ENCODE results near the gene LYSET. TPM values are rescaled to one million over a fixed set of nuclear protein-coding genes. Genes with fewer than 3 reads are reported as not detected.

LYSET gene
- total and polyA plus RNA-seq, 2 of the 4 experiments (the other 2 are of a cell fraction), result 6.3 to 10.2 TPM

GRCh38 chr14:93186956-93187355, 1.8 kb downstream of the LYSET start:
- dilution Hi-C loops (cut with HindIII; ENCODE audit: low sequenced_read_pairs, unreplicated experiment), result no loop called here
- H3K79me1 ChIP-seq (ENCODE audit: low read depth in 1 of 2, low read length in 2 of 2), result peaks cover 17 to 33% of the 10 kb centered on the region in 2 experiments
- H2AFZ ChIP-seq (replicated peaks; ENCODE audit: low read length, poor library complexity), result no peak overlapping the region
- WGBS, 2 experiments (ENCODE audit: extremely low coverage in 2 of 2, insufficient read length in 1 of 2), result no CpG with 5 or more reads among the region's 3 CpGs
- H3K27me3 ChIP-seq (ENCODE audit: control insufficient read depth, insufficient read depth, low read length), result no peaks in the 10 kb centered on the region
- no peak for ATAC-seq (ENCODE audit: low read depth)
- no peak overlapping the region for H3K56ac ChIP-seq (ENCODE audit: extremely low read depth, insufficient read depth, low read length)
- H3K18ac ChIP-seq (ENCODE audit: low read depth, low read length), result no peak overlapping the region
- no peak overlapping the region for H3K14ac ChIP-seq (replicated peaks; ENCODE audit: low read depth, low read length)
- in situ Hi-C loops (cut with MboI; ENCODE audit: low sequenced_read_pairs), result no loop called here
- no peak overlapping the region for H3K27ac ChIP-seq (ENCODE audit: insufficient read depth, low read length)
- POLR2A ChIA-PET (ENCODE audit: unreplicated experiment), result no interaction called here
- H3K4ac ChIP-seq (ENCODE audit: low read depth, low read length), result no peak overlapping the region
- H4K5ac ChIP-seq (ENCODE audit: low read depth, low read length), result no peak overlapping the region
- H3K4me3 ChIP-seq (ENCODE audit: insufficient read depth, low read depth, low read length), result no peak overlapping the region
- no peak overlapping the region for H4K8ac ChIP-seq (ENCODE audit: low read depth in 2 of 2, low read length in 2 of 2)
- no peak overlapping the region for H3K4me2 ChIP-seq (ENCODE audit: low read depth, low read length)
- no peak overlapping the region for H2BK20ac ChIP-seq (ENCODE audit: low read depth, low read length)
- DNase-seq, result no peak
- no peaks in the 10 kb centered on the region for H3K9me3 ChIP-seq (ENCODE audit: control insufficient read depth, insufficient read depth, low read length)
- no TSS peak for BruUV-seq (replicated peaks)
- no peak overlapping the region for H4K91ac ChIP-seq (ENCODE audit: insufficient read depth, low read depth, low read length)
- H3K36me3 ChIP-seq (ENCODE audit: control insufficient read depth, insufficient read depth, low read length), result peaks cover 6% of the 10 kb centered on the region; the same call in 1 of the 2 replicates
- H2BK15ac ChIP-seq (ENCODE audit: low read depth, low read length), result no peak overlapping the region
- TF ChIP-seq, protein P1, sequence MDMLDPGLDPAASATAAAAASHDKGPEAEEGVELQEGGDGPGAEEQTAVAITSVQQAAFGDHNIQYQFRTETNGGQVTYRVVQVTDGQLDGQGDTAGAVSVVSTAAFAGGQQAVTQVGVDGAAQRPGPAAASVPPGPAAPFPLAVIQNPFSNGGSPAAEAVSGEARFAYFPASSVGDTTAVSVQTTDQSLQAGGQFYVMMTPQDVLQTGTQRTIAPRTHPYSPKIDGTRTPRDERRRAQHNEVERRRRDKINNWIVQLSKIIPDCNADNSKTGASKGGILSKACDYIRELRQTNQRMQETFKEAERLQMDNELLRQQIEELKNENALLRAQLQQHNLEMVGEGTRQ (IDR thresholded peaks at IDR 0.05; ENCODE audit: low read depth, low read length), result no peak
- no peak for TF ChIP-seq CEBPB (IDR thresholded peaks at IDR 0.05; ENCODE audit: low read depth, low read length)
- no peak for TF ChIP-seq POLR2A (IDR thresholded peaks at IDR 0.05; ENCODE audit: low read depth, low read length)
- no peak for TF ChIP-seq MAFK (IDR thresholded peaks at IDR 0.05; ENCODE audit: low read depth, low read length)
- no peak for TF ChIP-seq CHD1 (IDR thresholded peaks at IDR 0.05; ENCODE audit: low read depth, low read length)
- TF ChIP-seq MAZ (IDR thresholded peaks at IDR 0.05; ENCODE audit: borderline replicate concordance, low read depth, low read length), result no peak
- TF ChIP-seq RAD21 (IDR thresholded peaks at IDR 0.05; ENCODE audit: low read length), result no peak
- no peak for TF ChIP-seq RCOR1 (IDR thresholded peaks at IDR 0.05; ENCODE audit: insufficient replicate concordance, low read length)
- TF ChIP-seq SMC3 (IDR thresholded peaks at IDR 0.05; ENCODE audit: low read depth, low read length), result no peak
- no peak for TF ChIP-seq FOS (IDR thresholded peaks at IDR 0.05; ENCODE audit: low read depth, low read length)
- TF ChIP-seq, protein P2, sequence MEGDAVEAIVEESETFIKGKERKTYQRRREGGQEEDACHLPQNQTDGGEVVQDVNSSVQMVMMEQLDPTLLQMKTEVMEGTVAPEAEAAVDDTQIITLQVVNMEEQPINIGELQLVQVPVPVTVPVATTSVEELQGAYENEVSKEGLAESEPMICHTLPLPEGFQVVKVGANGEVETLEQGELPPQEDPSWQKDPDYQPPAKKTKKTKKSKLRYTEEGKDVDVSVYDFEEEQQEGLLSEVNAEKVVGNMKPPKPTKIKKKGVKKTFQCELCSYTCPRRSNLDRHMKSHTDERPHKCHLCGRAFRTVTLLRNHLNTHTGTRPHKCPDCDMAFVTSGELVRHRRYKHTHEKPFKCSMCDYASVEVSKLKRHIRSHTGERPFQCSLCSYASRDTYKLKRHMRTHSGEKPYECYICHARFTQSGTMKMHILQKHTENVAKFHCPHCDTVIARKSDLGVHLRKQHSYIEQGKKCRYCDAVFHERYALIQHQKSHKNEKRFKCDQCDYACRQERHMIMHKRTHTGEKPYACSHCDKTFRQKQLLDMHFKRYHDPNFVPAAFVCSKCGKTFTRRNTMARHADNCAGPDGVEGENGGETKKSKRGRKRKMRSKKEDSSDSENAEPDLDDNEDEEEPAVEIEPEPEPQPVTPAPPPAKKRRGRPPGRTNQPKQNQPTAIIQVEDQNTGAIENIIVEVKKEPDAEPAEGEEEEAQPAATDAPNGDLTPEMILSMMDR (conservative IDR thresholded peaks at IDR 0.05; ENCODE audit: low read depth, low read length), result no peak
- TF ChIP-seq MXI1 (IDR thresholded peaks at IDR 0.05; ENCODE audit: borderline replicate concordance, low read depth, low read length), result no peak
- TF ChIP-seq BHLHE40 (IDR thresholded peaks at IDR 0.05; ENCODE audit: low read depth, low read length), result no peak
- no peak overlapping the region for H2AK5ac ChIP-seq (ENCODE audit: low read depth, low read length)
- no peak overlapping the region for H2BK5ac ChIP-seq (ENCODE audit: low read depth, low read length, poor library complexity, severe bottlenecking)
- H3K4me1 ChIP-seq (ENCODE audit: control insufficient read depth, insufficient read depth, low read length), result no peaks in the 10 kb centered on the region
- H2AK9ac ChIP-seq (replicated peaks; ENCODE audit: low read depth, low read length, poor library complexity), result no peak overlapping the region
- H3K9ac ChIP-seq (ENCODE audit: low read depth, low read length), result no peak overlapping the region
- CTCF ChIA-PET, result no interaction called here
- no peak overlapping the region for H3K23ac ChIP-seq (ENCODE audit: low read depth, low read length)
- H2BK120ac ChIP-seq (ENCODE audit: low read depth, low read length), result no peak overlapping the region
- H4K20me1 ChIP-seq (ENCODE audit: insufficient read depth, low read length), result no peaks in the 10 kb centered on the region; the same call in 1 of the 2 replicates
- H3K9me1 ChIP-seq (ENCODE audit: insufficient read depth, low read length), result no peaks in the 10 kb centered on the region; the same call in 1 of the 2 replicates
- intact Hi-C loops (cut with micrococcal nuclease), result no loop called here

All from IMR-90 (cell line).